WTC11 (cell line): ENCODE measurements around the gene GSN. TPM values are rescaled to one million over a fixed set of nuclear protein-coding genes. Genes with fewer than 3 reads are reported as not detected.

Experiments
- ATAC-seq: fragments of 200-7000 bp; cut with Tn5 transposase; 2 replicates; pipeline ENCODE4 v1.10.0; 2021; ENCODE audit warnings: mild to moderate bottlenecking, moderate library complexity
- CTCF ChIA-PET: fragments of 300-600 bp; sonication (Branson Sonifier 250); formaldehyde crosslinking; loops from one replicate; lab custom pipeline; 2021; ENCODE audit warnings: antibody characterized with exemption; lab: Charles Lee
- POLR2A ChIA-PET: fragments of 350-600 bp; sonication (Branson Sonifier 250); formaldehyde crosslinking; loops from one replicate; lab custom pipeline; 2021; ENCODE audit warnings: antibody characterized with exemption; lab: Charles Lee
- DNase-seq: peaks from one replicate; pipeline ENCODE4 v3.0.0; 2021; ENCODE audit warnings: low spot score
- H3K27ac Mint-ChIP-seq: 2 replicates; pipeline ENCODE4 v1.8.0; 2021; ENCODE audit warnings: mixed read lengths
- H3K27me3 Mint-ChIP-seq: 2 replicates; pipeline ENCODE4 v1.8.0; 2021; ENCODE audit warnings: low read depth, mild to moderate bottlenecking, moderate library complexity, mixed read lengths
- H3K36me3 Mint-ChIP-seq: 2 replicates; pipeline ENCODE4 v1.8.0; 2021; ENCODE audit warnings: mixed read lengths
- H3K4me1 Mint-ChIP-seq: 2 replicates; pipeline ENCODE4 v1.8.0; 2022; ENCODE audit warnings: mixed read lengths
- H3K4me3 Mint-ChIP-seq: 2 replicates; pipeline ENCODE4 v1.8.0; 2021; ENCODE audit warnings: mild to moderate bottlenecking, moderate library complexity, mixed read lengths
- H3K9me3 Mint-ChIP-seq: 2 replicates; pipeline ENCODE4 v1.8.0; 2021; ENCODE audit warnings: mixed read lengths
- E2F4 ChIP-seq: sonication (generic); formaldehyde crosslinking; IDR thresholded peaks from 2 replicates; pipeline ENCODE4 v1.8.1; 2022; ENCODE audit warnings: low read depth, mild to moderate bottlenecking, moderate library complexity, missing genetic modification reagents, borderline replicate concordance
- ERG ChIP-seq: fragments of 250-450 bp; sonication (Bioruptor Pico); IDR thresholded peaks from 2 replicates; pipeline ENCODE4 v1.8.0; 2021; ENCODE audit warnings: mild to moderate bottlenecking
- FOXK1 ChIP-seq: sonication (generic); formaldehyde crosslinking; IDR thresholded peaks from 2 replicates; pipeline ENCODE4 v1.8.0; 2022; ENCODE audit warnings: mild to moderate bottlenecking, moderate library complexity, missing genetic modification reagents
- MYBL2 ChIP-seq: sonication (generic); formaldehyde crosslinking; IDR thresholded peaks from 2 replicates; pipeline ENCODE4 v1.8.1; 2023; ENCODE audit warnings: mild to moderate bottlenecking, moderate library complexity, missing genetic modification reagents
- NFE2L1 ChIP-seq: sonication (generic); formaldehyde crosslinking; IDR thresholded peaks from 2 replicates; pipeline ENCODE4 v1.8.1; 2023; ENCODE audit warnings: missing genetic modification reagents
- NFYB ChIP-seq: sonication (generic); formaldehyde crosslinking; conservative IDR thresholded peaks from 2 replicates; pipeline ENCODE4 v1.8.0; 2022; ENCODE audit warnings: low read depth, missing genetic modification reagents
- OVOL2 ChIP-seq: fragments of 250-450 bp; sonication (Bioruptor Pico); IDR thresholded peaks from 2 replicates; pipeline ENCODE4 v1.9.0; 2021; ENCODE audit warnings: mild to moderate bottlenecking, borderline replicate concordance
- RELA ChIP-seq: sonication (generic); formaldehyde crosslinking; IDR thresholded peaks from 2 replicates; pipeline ENCODE4 v1.8.1; 2022; ENCODE audit warnings: missing genetic modification reagents, mild to moderate bottlenecking, borderline replicate concordance
- STAT6 ChIP-seq: sonication (generic); formaldehyde crosslinking; conservative IDR thresholded peaks from 2 replicates; pipeline ENCODE4 v1.8.1; 2023; ENCODE audit warnings: mild to moderate bottlenecking, low read depth, missing genetic modification reagents, moderate library complexity
- USF1 ChIP-seq: sonication (generic); formaldehyde crosslinking; IDR thresholded peaks from 2 replicates; pipeline ENCODE4 v1.8.0; 2022; ENCODE audit warnings: mild to moderate bottlenecking, missing genetic modification reagents
- ZBTB43 ChIP-seq: sonication (generic); formaldehyde crosslinking; IDR thresholded peaks from 2 replicates; pipeline ENCODE4 v1.8.1; 2023; ENCODE audit warnings: mild to moderate bottlenecking, missing genetic modification reagents
- ZNF281 ChIP-seq: sonication (generic); formaldehyde crosslinking; IDR thresholded peaks from 2 replicates; pipeline ENCODE4 v1.8.0; 2023; ENCODE audit warnings: mild to moderate bottlenecking, missing genetic modification reagents
- ZNF396 ChIP-seq: fragments of 250-450 bp; sonication (Bioruptor Pico); IDR thresholded peaks from 2 replicates; pipeline ENCODE4 v1.8.0; 2021; ENCODE audit warnings: mild to moderate bottlenecking, moderate library complexity, borderline replicate concordance
- total RNA-seq: library from RNA; stranded (reverse); gene quantifications from 3 replicates; pipeline ENCODE4 v1.2.3, GENCODE V29; 2021
- TF ChIP-seq, protein P1 (sequence below): sonication (generic); formaldehyde crosslinking; IDR thresholded peaks from 2 replicates; pipeline ENCODE4 v1.8.1; 2023; ENCODE audit warnings: mild to moderate bottlenecking, moderate library complexity, missing genetic modification reagents
- TF ChIP-seq, protein P2 (sequence below): sonication (generic); formaldehyde crosslinking; IDR thresholded peaks from 2 replicates; pipeline ENCODE4 v1.8.1; 2023; ENCODE audit warnings: mild to moderate bottlenecking, missing genetic modification reagents

The GSN gene
- total RNA-seq, 1 experiment from 2014 or later = 47.0 TPM

- no peak for TF ChIP-seq STAT6
- TF ChIP-seq NFYB (CRISPR knock-in tag) = no peak
- TF ChIP-seq MYBL2 (CRISPR knock-in tag) = no peak
- TF ChIP-seq ZNF281 (CRISPR knock-in tag) = no peak
- TF ChIP-seq ZNF396 (CRISPR knock-in tag) = no peak
Measured at GRCh38 chr9:121328876-121329681, 61.1 kb downstream of the GSN start (continued).

- CTCF ChIA-PET = interaction anchor here (0.8 kb wide), 1 partner anchor 12 kb away, joined by 3 read pairs; no protein-coding TSS in a partner anchor
- H3K36me3 Mint-ChIP-seq = peaks cover 9% of the 10 kb centered on the region
- no peak overlapping the region for H3K27ac Mint-ChIP-seq
- no peak overlapping the region for H3K4me3 Mint-ChIP-seq
- 0 out of 2 replicates have a peak, but pooled peaks cover 3% of the 10 kb centered on the region for H3K9me3 Mint-ChIP-seq
- no peak for ATAC-seq
- no peaks in the 10 kb centered on the region for H3K4me1 Mint-ChIP-seq
- no peaks in the 10 kb centered on the region for H3K27me3 Mint-ChIP-seq
- DNase-seq = no peak
- TF ChIP-seq, protein P1, sequence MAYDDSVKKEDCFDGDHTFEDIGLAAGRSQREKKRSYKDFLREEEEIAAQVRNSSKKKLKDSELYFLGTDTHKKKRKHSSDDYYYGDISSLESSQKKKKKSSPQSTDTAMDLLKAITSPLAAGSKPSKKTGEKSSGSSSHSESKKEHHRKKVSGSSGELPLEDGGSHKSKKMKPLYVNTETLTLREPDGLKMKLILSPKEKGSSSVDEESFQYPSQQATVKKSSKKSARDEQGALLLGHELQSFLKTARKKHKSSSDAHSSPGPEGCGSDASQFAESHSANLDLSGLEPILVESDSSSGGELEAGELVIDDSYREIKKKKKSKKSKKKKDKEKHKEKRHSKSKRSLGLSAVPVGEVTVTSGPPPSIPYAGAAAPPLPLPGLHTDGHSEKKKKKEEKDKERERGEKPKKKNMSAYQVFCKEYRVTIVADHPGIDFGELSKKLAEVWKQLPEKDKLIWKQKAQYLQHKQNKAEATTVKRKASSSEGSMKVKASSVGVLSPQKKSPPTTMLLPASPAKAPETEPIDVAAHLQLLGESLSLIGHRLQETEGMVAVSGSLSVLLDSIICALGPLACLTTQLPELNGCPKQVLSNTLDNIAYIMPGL (CRISPR knock-in tag) = no peak
- TF ChIP-seq ZBTB43 (CRISPR knock-in tag) (no peak), FOXK1 (CRISPR knock-in tag) (no peak), ERG (CRISPR knock-in tag) (no peak), E2F4 (CRISPR knock-in tag) (no peak), USF1 (CRISPR knock-in tag) (no peak), OVOL2 (no peak), NFE2L1 (no peak), RELA (CRISPR knock-in tag) (no peak)
- TF ChIP-seq, protein P2, sequence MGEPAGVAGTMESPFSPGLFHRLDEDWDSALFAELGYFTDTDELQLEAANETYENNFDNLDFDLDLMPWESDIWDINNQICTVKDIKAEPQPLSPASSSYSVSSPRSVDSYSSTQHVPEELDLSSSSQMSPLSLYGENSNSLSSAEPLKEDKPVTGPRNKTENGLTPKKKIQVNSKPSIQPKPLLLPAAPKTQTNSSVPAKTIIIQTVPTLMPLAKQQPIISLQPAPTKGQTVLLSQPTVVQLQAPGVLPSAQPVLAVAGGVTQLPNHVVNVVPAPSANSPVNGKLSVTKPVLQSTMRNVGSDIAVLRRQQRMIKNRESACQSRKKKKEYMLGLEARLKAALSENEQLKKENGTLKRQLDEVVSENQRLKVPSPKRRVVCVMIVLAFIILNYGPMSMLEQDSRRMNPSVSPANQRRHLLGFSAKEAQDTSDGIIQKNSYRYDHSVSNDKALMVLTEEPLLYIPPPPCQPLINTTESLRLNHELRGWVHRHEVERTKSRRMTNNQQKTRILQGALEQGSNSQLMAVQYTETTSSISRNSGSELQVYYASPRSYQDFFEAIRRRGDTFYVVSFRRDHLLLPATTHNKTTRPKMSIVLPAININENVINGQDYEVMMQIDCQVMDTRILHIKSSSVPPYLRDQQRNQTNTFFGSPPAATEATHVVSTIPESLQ (CRISPR knock-in tag) = no peak
- POLR2A ChIA-PET = no interaction called here
Measured at GRCh38 chr9:121331549-121331948, 63.6 kb downstream of the GSN start.
